ENCODE measurements around the gene ADGRE1. TPM values are rescaled to one million over a fixed set of nuclear protein-coding genes. Genes with fewer than 3 reads are reported as not detected.

ADGRE1 gene
- total RNA-seq, 2 experiments from 2014 or later: 0.46 TPM; not detected in 1

GRCh38 chr19:6886277-6886897, 992 bp upstream of the ADGRE1 start:
- Histone ChIP-seq H3K9me2 (ENCODE audit: insufficient read depth, low read length) (no peaks in the 10 kb centered on the region), H3K9me3 (ENCODE audit: low read length) (no peaks in the 10 kb centered on the region), H3K27ac (ENCODE audit: low read depth, low read length, poor library complexity, severe bottlenecking) (no peak overlapping the region), H2AFZ (ENCODE audit: low read length) (no peak overlapping the region), H3K36me3 (ENCODE audit: insufficient read depth, low read length) (no peaks in the 10 kb centered on the region), H3K4me1 (ENCODE audit: insufficient read depth, low read length, poor library complexity, severe bottlenecking) (no peaks in the 10 kb centered on the region), H3K4me2 (ENCODE audit: low read length) (no peak overlapping the region), H3K79me2 (ENCODE audit: insufficient read depth, low read depth, low read length) (no peaks in the 10 kb centered on the region), H4K20me1 (ENCODE audit: insufficient read depth, low read length) (no peaks in the 10 kb centered on the region), H3K4me3 (ENCODE audit: low read depth, low read length, poor library complexity, severe bottlenecking) (no peak overlapping the region)
- POLR2A ChIA-PET: interaction anchor here (0.5 to 0.6 kb wide), 2 partner anchors 88 to 1635 kb away, joined by 6 to 8 read pairs; no protein-coding TSS in a partner anchor
- no peak for DNase-seq (ENCODE audit: low spot score)
- intact Hi-C loops (cut with micrococcal nuclease; ENCODE audit: unreplicated experiment): no loop called here
- CTCF ChIA-PET (ENCODE audit: unreplicated experiment): no interaction called here
- TF ChIP-seq EZH2phosphoT487 (IDR thresholded peaks at IDR 0.05; ENCODE audit: borderline replicate concordance, low read depth, low read length): no peak
- no peak for TF ChIP-seq CTCF (conservative IDR thresholded peaks at IDR 0.05; ENCODE audit: low read length)
- BruUV-seq (replicated peaks): no TSS peak

GRCh38 chr19:6888967-6889366, 1.6 kb downstream of the ADGRE1 start:
- CTCF ChIA-PET (ENCODE audit: unreplicated experiment): no interaction called here
- no peak for TF ChIP-seq EZH2phosphoT487 (IDR thresholded peaks at IDR 0.05; ENCODE audit: borderline replicate concordance, low read depth, low read length)
- TF ChIP-seq CTCF (conservative IDR thresholded peaks at IDR 0.05; ENCODE audit: low read length): no peak
- H3K4me1 ChIP-seq (ENCODE audit: insufficient read depth, low read length, poor library complexity, severe bottlenecking): peaks cover 9% of the 10 kb centered on the region
- H2AFZ ChIP-seq (ENCODE audit: low read length): no peak overlapping the region
- H3K4me3 ChIP-seq (ENCODE audit: low read depth, low read length, poor library complexity, severe bottlenecking): no peak overlapping the region
- no peaks in the 10 kb centered on the region for H3K9me2 ChIP-seq (ENCODE audit: insufficient read depth, low read length)
- H3K9me3 ChIP-seq (ENCODE audit: low read length): no peaks in the 10 kb centered on the region
- intact Hi-C loops (cut with micrococcal nuclease; ENCODE audit: unreplicated experiment): no loop called here
- DNase-seq (ENCODE audit: low spot score): no peak
- POLR2A ChIA-PET: interaction anchor here (0.7 kb wide), 1 partner anchor 655 kb away, joined by 6 read pairs; no protein-coding TSS in a partner anchor
- H3K27ac ChIP-seq (ENCODE audit: low read depth, low read length, poor library complexity, severe bottlenecking): no peak overlapping the region
- no peaks in the 10 kb centered on the region for H4K20me1 ChIP-seq (ENCODE audit: insufficient read depth, low read length)
- H3K36me3 ChIP-seq (ENCODE audit: insufficient read depth, low read length): no peaks in the 10 kb centered on the region
- no TSS peak for BruUV-seq (replicated peaks)
- no peak overlapping the region for H3K4me2 ChIP-seq (ENCODE audit: low read length)
- no peaks in the 10 kb centered on the region for H3K79me2 ChIP-seq (ENCODE audit: insufficient read depth, low read depth, low read length)

- Histone ChIP-seq H3K4me3 (ENCODE audit: low read depth, low read length, poor library complexity, severe bottlenecking) (no peak overlapping the region), H3K9me3 (ENCODE audit: low read length) (no peaks in the 10 kb centered on the region), H3K36me3 (ENCODE audit: insufficient read depth, low read length) (no peaks in the 10 kb centered on the region), H3K79me2 (ENCODE audit: insufficient read depth, low read depth, low read length) (no peaks in the 10 kb centered on the region), H3K27ac (ENCODE audit: low read depth, low read length, poor library complexity, severe bottlenecking) (no peak overlapping the region), H3K4me2 (ENCODE audit: low read length) (no peak overlapping the region), H2AFZ (ENCODE audit: low read length) (no peak overlapping the region), H3K9me2 (ENCODE audit: insufficient read depth, low read length) (no peaks in the 10 kb centered on the region), H4K20me1 (ENCODE audit: insufficient read depth, low read length) (no peaks in the 10 kb centered on the region), H3K4me1 (ENCODE audit: insufficient read depth, low read length, poor library complexity, severe bottlenecking) (peaks cover 9% of the 10 kb centered on the region)
- ChIA-PET POLR2A (interaction anchor here (0.7 to 0.8 kb wide), 3 partner anchors 8 to 251 kb away, joined by 3 to 4 read pairs (median 4); no protein-coding TSS in a partner anchor), CTCF (ENCODE audit: unreplicated experiment) (interaction anchor here (0.5 kb wide), 1 partner anchor 306 kb away, joined by 4 read pairs; no protein-coding TSS in a partner anchor)
- no TSS peak for BruUV-seq (replicated peaks)
- TF ChIP-seq CTCF (conservative IDR thresholded peaks at IDR 0.05; ENCODE audit: low read length): no peak
- no peak for TF ChIP-seq EZH2phosphoT487 (IDR thresholded peaks at IDR 0.05; ENCODE audit: borderline replicate concordance, low read depth, low read length)
- intact Hi-C loops (cut with micrococcal nuclease; ENCODE audit: unreplicated experiment): no loop called here
- peak; percentile 22 for DNase-seq (ENCODE audit: low spot score)
Measured at GRCh38 chr19:6890401-6890913, 3.1 kb downstream of the ADGRE1 start.

All from OCI-LY7 (cell line).